Middle frontal gyrus (tissue), 1 donor: ENCODE data around the gene ADAM19.

Experiments
- DNase-seq: peaks from one replicate; pipeline ENCODE4 v3.0.0-alpha.2; 2015; ENCODE audit warnings: low spot score; ENCODE audit errors: extremely low spot score

Gene ADAM19

GRCh38 chr5:157519579-157520253 lies 55.9 kb downstream of the ADAM19 start:
- no peak for DNase-seq

GRCh38 chr5:157518963-157519362 lies 56.6 kb downstream of the ADAM19 start:
- no peak for DNase-seq

DNA sequence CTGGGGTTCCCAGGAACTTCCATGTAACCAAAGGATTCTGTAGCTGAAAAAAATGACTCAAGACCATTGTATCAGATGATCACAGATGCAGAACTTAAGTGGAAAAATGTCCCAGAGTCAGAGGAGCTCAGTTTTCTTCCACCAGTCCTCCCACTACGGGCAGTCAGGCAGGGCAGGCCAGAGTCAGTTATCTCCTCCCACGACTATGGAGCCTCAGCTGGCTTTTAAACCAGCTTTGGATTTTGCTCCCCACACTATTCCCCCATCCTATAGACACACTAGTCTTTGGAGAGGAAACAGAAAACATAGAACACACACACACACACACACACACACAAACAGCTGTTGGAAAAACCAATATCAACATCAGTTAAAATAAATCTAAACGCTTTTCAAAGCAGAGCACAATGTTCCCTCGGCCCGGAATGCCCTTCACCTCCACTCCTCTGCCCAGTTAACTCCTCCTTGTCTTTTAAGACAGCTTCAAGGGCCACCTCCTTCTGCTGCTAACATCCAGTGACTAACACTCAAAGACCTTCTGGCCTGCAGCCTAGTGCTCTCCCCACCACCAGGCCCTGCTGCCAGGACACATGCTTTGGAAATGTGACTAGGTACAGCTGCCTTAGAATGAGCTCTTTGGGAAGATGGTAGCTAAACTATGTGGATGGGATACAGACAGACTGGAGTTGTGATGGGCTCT lies 58.8 kb downstream of the ADAM19 start:
- DNase-seq: no peak

DNA sequence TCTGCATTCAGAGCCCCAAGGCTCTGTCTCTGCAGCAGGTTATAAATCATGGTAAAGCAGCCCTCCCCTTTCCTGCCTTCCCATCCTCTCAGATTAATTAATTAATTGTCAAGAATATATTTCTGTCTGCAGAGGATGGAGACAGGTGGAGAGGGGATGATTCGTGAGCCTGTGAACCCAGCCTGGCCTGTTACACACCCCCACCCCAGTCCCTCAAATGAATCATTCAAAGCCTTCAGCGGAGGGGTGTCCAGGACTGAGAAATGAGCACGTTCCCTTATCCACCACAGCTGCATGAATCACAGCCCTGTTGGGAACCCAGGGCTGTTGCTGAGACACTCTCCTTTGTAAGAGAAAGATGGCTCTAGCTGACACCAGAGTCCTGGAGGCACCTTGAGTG lies 59.6 kb downstream of the ADAM19 start:
- DNase-seq: no peak

DNA sequence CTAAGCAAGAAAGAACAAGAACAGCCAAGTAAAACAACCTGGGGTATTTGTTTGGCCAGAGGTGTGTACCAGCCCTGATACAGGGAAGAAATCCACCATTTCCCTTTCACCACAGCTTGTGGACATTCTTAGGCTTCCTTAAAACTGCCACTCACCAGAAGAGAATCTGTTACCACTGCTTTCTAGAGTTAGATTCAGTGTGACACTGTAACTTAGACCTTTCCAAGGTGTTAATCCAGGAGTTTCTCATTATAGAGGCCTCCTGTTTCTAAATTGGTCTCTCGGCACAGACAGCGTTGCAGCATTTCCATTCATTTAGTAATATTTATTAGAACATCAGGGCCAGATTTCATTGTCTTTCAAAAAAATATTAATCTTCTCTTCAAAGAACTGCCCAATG lies 60.6 kb downstream of the ADAM19 start:
- no peak for DNase-seq

DNA sequence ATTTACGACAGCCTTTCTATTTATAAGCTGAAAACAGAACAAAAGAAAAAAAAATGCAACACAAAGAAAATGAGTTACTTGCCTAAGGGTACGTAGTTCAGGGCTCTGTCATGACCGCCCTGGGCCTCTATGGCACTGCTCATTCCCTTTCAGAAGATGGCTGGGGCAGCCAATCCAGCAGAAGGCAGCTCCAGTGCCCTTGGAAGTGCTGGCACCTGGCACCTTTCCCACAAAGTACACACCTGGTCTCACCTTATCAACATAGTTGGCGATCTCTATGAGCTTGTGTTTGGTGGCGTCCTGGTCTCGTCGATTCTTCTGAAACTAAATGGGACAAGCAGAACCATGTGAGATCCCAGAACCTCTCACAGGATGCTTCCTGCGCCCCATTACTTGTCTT lies 62.4 kb downstream of the ADAM19 start:
- DNase-seq: no peak

- no peak for DNase-seq
Observed at GRCh38 chr5:157511651-157512644, 63.6 kb downstream of the ADAM19 start.

GRCh38 chr5:157510682-157511081 lies 64.9 kb downstream of the ADAM19 start:
- no peak for DNase-seq

GRCh38 chr5:157509587-157509986 lies 66.0 kb downstream of the ADAM19 start:
- DNase-seq: no peak

DNA sequence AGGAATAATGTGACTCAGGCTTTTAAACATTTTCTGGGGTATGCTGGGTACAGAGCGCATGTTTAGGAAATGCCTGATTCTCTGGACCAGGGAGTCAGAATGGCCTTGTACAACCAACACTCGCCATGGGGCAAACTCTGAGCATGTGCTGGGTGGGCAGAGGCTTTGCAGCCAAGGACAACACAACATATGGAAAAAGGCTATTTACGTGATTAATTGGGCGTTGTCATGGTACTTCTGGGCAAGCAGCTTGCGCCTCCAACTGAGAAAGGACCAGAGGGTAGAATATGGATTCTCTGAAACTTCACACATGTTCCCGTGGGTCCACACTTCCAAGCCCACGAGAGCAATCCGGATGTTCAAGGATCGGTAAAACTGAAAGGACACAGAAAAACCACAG lies 66.5 kb downstream of the ADAM19 start:
- no peak for DNase-seq

GRCh38 chr5:157506981-157507780 lies 68.4 kb downstream of the ADAM19 start:
- DNase-seq: no peak

DNA sequence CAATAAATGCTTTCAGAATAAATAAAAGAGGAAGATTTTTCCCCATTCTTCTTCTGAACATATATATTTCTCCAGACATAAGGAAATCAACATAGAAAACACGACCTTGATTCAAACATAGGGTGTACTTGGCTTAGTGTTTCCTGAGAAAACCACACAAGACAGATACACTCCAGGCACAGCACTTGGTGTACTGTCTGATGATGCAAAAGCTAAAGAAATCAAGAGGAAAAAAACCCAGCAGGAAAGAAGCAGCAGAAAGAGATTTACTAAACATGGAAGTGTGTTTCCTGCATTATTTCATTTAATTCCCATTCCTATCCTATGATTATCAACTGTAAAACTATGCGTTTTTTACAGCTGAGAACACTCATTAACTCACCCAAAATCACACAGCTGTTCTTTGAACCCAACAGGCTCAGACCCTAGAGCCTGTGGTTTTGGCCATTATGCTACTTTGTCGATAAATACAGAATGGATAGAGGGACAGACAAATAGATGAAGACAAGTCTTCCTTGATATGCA lies 69.4 kb downstream of the ADAM19 start:
- DNase-seq: no peak

DNA sequence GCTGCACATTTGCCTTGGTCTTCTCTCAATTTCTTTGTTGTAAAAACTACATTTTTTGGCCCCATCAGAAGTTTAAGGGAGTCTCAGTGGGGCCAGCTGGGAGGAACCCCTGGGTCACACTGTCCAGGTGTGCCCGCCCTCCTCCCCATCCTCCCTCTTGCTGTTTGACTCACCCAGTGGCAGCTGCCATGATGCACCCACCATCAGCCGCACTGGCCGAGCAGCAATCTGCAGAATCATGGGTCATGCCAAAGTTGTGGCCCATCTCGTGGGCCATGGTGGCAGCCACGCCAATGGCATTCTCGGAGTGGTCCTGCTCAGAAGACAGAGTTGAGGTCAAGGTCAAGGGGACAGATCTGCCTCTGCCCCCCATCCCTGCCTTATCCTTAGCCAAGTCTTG lies 70.1 kb downstream of the ADAM19 start:
- DNase-seq: no peak

- no peak for DNase-seq
Observed at GRCh38 chr5:157504053-157504452, 71.5 kb downstream of the ADAM19 start.

DNA sequence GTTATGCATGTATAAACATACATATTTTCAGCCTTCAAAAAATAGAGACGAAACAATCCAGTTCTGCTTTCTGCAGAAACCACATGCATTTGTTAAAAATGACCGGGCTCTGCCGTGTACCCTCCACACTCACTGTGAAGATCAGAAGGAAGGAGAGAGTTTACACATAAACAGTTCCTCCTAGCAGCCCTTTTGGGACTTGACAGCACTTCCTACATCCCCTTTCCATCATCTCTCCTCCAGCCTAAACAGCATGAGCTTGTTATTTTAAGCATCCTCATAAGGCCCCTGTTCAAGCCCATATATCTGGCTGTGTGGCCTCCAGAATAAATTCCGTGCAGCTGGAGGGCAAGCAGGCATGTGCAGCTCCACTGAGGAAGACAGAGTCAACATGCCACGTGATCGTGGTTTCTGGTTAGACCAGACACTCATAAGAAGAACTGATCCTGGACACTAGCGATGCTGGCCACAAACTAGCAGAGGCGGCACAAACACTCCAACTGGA lies 73.4 kb downstream of the ADAM19 start:
- no peak for DNase-seq

- DNase-seq: no peak
Observed at GRCh38 chr5:157497875-157498611, 77.5 kb downstream of the ADAM19 start.

DNA sequence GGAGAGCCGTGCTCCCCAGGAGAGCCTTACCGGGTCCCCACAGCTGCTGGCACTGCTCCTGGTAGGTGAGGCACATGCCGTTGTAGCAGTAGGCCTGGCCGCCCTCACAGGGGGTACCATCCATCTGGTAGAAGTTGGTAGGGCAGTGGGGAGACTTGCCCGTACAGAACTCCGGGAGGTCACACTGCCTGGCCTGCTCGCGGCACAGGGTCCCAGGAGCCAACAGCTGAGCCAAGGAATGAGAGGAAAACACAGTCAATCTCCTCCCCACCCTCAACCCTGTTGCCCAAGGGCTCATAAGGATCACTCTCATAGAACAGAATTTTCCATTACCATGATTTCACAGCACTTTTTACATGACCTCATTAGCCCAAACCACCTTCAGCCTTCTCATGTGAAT lies 78.7 kb downstream of the ADAM19 start:
- no peak for DNase-seq

DNA sequence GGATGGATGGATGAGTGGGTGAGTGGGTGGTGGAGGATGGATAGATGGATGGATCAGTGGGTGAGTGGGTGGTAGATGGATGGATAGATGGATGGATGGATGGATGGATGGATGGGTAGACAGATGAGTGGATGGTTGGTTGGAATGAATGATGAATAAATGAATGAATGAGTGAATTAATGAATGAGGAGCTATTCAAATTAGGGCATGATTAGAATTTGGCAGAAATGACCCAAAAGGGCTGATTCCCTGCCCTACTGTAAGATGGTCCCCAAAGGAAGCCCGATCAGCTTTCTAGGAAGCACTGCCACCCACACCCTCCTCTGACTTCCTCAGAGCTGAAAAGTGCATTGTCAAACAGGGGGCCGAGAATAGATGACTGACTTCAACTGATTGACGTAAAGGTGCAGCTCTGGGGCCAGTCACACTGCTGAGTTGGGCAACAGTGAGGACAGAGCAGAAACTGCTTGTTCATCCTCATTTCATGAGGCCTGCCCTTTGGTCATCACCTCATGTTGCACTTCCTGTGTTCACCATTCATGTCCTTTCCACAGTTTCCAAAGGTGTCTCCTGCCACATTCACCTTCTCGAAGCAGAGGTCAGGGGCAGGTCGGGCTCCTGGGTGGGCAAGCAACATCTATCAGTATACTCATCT lies 81.3 kb downstream of the ADAM19 start:
- DNase-seq: no peak

GRCh38 chr5:157492886-157493285 lies 82.7 kb downstream of the ADAM19 start:
- DNase-seq: no peak
